GM11168 (cell line): ENCODE measurements around the gene HBG2.
"Not testable (repeated sequence)": the region's sequence is repeated elsewhere in the genome, so short reads cannot be mapped to it uniquely, and the experiment has no call there.

Experiments
- in situ Hi-C: fragments of 300-500 bp; cut with MboI; formaldehyde crosslinking; loops from one replicate; pipeline ENCODE4 v1.12.0; 2022; ENCODE audit warnings: low sequenced_read_pairs; ENCODE audit not compliant: unreplicated experiment

HBG2 gene

DNA sequence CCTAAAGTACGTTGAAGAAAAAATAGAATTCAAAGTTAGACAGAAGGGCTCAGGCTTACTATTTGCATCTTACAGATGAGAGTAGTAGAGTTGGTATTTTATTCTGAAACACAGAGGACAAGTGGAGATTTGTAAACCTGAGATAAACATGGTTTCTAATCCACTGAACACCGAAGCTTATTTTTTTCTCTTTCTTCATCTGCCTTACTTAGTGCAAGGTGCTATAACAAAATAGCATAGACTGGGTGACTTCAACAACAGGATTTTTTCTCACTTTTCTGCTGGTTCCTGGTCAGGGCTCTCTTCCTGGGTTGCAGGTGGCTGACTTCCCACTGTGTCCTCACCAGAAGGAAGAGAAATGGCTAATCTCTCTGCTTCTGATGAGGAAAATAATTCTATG lies 2.8 kb downstream of the HBG2 start:
- in situ Hi-C loops: no loop called here

DNA sequence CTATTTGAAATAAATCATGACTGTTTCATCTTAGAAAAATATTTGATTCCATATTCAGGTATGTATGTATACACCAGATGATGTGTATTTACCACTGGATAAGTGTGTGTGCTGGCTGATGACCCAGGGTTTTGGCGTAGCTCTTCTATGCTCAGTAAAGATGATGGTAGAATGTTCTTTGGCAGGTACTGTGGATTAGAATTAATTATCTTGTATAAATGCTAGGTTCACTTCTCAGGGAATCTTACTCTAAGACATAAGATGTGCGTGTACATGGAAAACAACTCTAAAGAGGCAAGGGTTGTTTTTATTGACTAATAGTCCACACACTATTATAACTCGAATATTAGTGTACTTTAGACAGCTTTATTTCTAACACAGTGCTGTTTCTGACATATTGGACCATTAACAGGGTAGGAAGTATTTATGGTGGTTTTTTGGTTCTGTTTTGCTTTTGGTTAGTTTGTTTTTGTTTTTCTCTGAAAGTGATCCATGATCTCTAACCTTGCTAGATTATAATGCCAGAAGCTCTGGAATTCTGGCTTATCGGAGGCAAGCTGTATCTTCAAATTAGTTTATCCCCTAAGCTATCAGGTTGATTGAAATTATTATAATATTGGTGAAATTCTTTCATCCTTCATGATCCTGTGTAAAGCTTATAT lies 3.9 kb downstream of the HBG2 start:
- in situ Hi-C loops: no loop called here

- in situ Hi-C loops: not testable (repeated sequence)
These were observed 4.7 kb downstream of the HBG2 start, which contains the start of gene HBG1 for GRCh38 chr11:5249807-5250396. HBG1 (minus strand) TSS chr11:5249857; CDS start chr11:5249804, 53 bp downstream.

GRCh38 chr11:5248498-5248897 lies 6.1 kb downstream of the HBG2 start:
- in situ Hi-C loops: not testable (repeated sequence)

DNA sequence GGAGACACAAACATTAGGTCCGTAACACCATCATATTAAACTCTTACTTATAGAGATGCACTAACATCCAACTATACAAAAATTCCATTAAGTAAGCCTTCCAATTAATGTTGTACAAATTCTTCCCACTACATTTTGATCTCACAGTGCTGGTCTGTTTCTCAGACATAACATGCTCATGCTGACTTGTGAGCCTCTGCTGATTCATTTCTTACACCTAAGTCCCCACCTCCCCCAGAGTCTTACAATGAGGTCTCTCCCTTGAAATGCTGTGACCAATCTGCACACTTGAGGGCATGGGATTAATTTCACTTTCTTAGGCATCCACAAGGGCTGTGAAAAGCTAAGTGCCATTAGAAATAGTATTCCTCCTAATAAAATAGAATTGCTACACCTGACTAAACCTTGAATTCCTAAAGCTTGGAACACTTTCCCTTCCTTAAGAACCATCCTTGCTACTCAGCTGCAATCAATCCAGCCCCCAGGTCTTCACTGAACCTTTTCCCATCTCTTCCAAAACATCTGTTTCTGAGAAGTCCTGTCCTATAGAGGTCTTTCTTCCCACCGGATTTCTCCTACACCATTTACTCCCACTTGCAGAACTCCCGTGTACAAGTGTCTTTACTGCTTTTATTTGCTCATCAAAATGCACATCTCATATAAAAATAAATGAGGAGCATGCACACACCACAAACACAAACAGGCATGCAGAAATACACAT lies 6.9 kb downstream of the HBG2 start:
- in situ Hi-C loops: no loop called here

- in situ Hi-C loops: no loop called here
These were observed 7.7 kb downstream of the HBG2 start for GRCh38 chr11:5246772-5247471.

DNA sequence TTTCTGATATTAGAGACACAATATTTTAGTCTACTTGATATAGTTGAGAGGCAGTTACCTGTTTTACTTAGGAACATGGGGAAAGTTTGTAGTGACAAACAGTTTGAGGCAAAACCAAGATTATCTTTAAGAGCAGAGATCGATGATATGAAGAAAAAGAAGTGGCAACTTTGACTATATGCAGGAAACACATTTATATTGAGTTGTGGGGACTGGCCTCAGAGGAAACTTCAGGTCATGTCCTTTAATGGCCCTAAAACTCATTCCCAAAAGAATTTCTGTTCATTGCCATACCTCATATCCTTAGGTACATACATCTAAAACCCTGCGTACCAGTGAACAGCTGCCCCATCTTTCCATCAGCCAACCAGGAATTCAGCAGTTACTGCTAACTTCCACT lies 9.4 kb downstream of the HBG2 start:
- in situ Hi-C loops: no loop called here

GRCh38 chr11:5243816-5244180 lies 10.8 kb downstream of the HBG2 start:
- in situ Hi-C loops: no loop called here

DNA sequence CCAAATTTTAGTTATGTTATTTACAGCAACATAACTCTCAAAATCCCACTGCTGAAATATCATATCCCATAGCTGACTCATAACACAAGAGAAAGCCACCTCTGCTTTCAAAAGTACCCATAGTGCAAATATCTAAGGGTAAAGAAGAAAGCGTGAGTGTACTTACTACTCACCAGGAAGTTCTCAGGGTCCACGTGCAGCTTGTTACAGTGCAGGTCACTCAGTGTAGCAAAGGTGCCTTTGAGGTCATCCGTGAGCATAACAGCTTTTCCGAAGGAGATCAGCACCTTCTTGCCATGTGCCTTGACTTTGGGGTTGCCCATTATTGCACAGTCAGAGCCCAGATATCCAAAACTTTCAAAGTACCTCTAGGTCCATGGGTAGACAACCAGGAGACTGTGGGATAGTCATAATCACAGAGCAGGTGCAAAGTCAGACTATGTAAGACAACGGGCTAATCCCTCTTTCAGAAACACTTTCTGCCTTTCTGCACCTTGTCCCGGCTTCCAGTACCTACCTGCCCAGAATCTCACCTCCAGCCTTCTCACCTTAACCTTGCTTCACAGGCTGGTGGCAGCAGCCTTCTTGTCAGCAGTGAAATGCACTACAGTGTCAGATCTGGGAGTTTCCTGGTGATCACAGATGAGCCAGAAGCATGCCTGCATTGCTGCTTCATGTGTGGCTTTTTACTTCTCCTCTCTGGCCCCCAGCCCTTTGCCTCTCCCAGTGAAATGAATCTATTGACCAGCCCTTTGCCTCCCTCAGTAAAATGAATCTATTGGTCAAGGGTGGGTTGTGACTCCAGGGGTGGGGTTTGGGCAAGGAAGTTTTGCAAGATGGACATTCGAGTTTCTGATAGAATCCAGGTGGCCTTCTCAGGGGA lies 11.4 kb downstream of the HBG2 start:
- in situ Hi-C loops: no loop called here

DNA sequence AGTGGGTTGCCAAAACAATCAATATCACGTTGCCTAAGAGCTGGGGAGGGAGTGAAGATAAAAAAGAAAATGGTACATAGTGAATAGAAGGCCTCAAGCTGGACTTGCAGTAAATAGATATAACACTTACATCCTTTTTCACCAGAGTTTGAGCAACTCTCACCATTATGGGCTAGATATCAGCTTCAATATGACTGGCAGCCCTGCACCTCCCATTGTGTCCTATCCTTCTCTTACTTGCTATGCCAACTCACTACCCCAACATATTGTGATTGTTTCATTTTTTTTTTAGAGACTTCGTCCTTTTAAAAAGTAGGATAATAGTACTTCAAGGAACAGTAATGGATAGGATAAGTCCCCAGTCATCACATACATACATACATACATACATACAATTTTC lies 12.4 kb downstream of the HBG2 start:
- in situ Hi-C loops: no loop called here

GRCh38 chr11:5241458-5241857 lies 13.1 kb downstream of the HBG2 start:
- in situ Hi-C loops: no loop called here

- in situ Hi-C loops: no loop called here
These were observed 14.1 kb downstream of the HBG2 start for GRCh38 chr11:5240458-5240857.

DNA sequence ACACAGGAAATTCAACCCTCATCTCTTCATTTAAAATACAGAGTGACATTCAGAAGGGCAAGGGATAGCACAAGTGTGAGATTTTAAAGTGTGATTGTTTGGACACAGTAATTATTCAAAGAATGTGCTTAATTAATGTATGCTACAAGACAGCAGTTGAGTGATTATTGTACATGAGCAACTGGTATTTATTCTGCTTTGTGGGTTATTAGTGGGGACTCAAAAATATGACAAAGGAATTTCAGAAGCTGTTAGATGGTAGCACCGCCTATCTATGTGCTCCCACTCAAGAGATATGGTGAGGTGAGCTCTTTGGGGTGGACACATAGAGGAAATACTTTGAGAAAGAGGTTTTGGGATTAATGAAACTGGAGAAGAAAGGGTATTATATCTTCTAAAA lies 14.5 kb downstream of the HBG2 start:
- in situ Hi-C loops: no loop called here

GRCh38 chr11:5239046-5239445 lies 15.5 kb downstream of the HBG2 start:
- in situ Hi-C loops: no loop called here

GRCh38 chr11:5238486-5238885 lies 16.1 kb downstream of the HBG2 start:
- in situ Hi-C loops: no loop called here

GRCh38 chr11:5237420-5237819 lies 17.2 kb downstream of the HBG2 start:
- in situ Hi-C loops: no loop called here

- in situ Hi-C loops: no loop called here
These were observed 19.1 kb downstream of the HBG2 start for GRCh38 chr11:5235364-5236095.

DNA sequence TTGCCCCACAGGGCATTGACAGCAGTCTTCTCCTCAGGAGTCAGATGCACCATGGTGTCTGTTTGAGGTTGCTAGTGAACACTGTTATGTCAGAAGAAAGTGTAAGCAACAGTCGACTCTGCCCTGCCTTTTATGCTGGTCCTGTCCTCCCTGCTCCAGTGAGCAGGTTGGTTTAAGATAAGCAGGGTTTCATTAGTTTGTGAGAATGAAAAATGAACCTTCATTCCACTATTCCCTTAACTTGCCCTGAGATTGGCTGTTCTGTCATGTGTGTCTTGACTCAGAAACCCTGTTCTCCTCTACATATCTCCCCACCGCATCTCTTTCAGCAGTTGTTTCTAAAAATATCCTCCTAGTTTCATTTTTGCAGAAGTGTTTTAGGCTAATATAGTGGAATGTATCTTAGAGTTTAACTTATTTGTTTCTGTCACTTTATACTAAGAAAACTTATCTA lies 20.2 kb downstream of the HBG2 start, which contains the start of gene HBD:
Gene HBD, minus strand, starts transcription at position 103 of the 454 bp plus-strand sequence. Its CDS starts 50 bp downstream, at position 53.
- in situ Hi-C loops: no loop called here

GRCh38 chr11:5233307-5233706 lies 21.3 kb downstream of the HBG2 start:
- in situ Hi-C loops: no loop called here
